ENCODE measurements around the gene RYR2.

The RYR2 gene

DNA sequence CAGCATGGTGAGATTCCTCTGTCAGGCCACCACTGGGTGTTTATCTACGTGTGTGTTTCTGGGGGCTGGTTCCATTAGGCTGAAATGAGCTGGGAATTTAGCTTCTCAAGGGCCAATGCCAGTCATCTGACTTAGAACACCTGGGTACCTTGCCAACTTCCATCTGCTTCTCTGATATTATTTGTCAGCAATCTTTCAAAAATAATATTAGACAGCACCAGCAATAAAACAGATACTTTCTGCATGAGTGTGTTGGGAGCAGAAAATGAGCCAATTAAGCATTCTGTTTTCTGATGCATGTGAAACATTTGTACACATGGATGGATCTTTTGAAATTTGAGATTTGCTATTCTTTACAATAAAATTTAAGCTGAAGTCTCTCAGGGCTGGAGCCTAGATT is 124.1 kb downstream of the RYR2 start:
- POLR2A ChIA-PET, result no interaction called here
- CTCF ChIA-PET, result interaction anchor here (0.7 to 1.3 kb wide), 3 partner anchors 12 to 448 kb away, joined by 3 to 6 read pairs (median 5); no protein-coding TSS in a partner anchor
- DNase-seq (ENCODE audit: extremely low spot score), result no peak
- no peak for TF ChIP-seq ZNF384 (IDR thresholded peaks at IDR 0.05)
- TF ChIP-seq TARDBP (IDR thresholded peaks at IDR 0.05), result no peak
- TF ChIP-seq ARNT (IDR thresholded peaks at IDR 0.05), result no peak
- no peak for TF ChIP-seq FOXM1 (IDR thresholded peaks at IDR 0.05; ENCODE audit: borderline replicate concordance)
- TF ChIP-seq SUZ12 (IDR thresholded peaks at IDR 0.05), result no peak
- no peak for TF ChIP-seq ELF4 (IDR thresholded peaks at IDR 0.05)
- TF ChIP-seq, protein P1, sequence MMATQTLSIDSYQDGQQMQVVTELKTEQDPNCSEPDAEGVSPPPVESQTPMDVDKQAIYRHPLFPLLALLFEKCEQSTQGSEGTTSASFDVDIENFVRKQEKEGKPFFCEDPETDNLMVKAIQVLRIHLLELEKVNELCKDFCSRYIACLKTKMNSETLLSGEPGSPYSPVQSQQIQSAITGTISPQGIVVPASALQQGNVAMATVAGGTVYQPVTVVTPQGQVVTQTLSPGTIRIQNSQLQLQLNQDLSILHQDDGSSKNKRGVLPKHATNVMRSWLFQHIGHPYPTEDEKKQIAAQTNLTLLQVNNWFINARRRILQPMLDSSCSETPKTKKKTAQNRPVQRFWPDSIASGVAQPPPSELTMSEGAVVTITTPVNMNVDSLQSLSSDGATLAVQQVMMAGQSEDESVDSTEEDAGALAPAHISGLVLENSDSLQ (IDR thresholded peaks at IDR 0.05), result no peak
- TF ChIP-seq LEF1 (IDR thresholded peaks at IDR 0.05; ENCODE audit: borderline replicate concordance), result no peak
- TF ChIP-seq L3MBTL2 (conservative IDR thresholded peaks at IDR 0.05), result no peak
- TF ChIP-seq BHLHE40 (IDR thresholded peaks at IDR 0.05; ENCODE audit: borderline replicate concordance), result no peak
- TF ChIP-seq FOXA1 (IDR thresholded peaks at IDR 0.05), result no peak
- no peak for TF ChIP-seq SP1 (IDR thresholded peaks at IDR 0.05)
- no peak for TF ChIP-seq FOXK2 (IDR thresholded peaks at IDR 0.05)
- TF ChIP-seq CTBP1 (IDR thresholded peaks at IDR 0.05; ENCODE audit: borderline replicate concordance), result no peak
- TF ChIP-seq HDGF (IDR thresholded peaks at IDR 0.05; ENCODE audit: borderline replicate concordance), result no peak
- no peak for TF ChIP-seq NFRKB (IDR thresholded peaks at IDR 0.05)

GRCh38 chr1:237166593-237167101 is 124.7 kb downstream of the RYR2 start:
- no peak for TF ChIP-seq SP1 (IDR thresholded peaks at IDR 0.05)
- TF ChIP-seq CTBP1 (IDR thresholded peaks at IDR 0.05; ENCODE audit: borderline replicate concordance), result 0 out of 2 replicates have a peak, but pooled peaks have one; percentile 28
- no peak for DNase-seq (ENCODE audit: extremely low spot score)
- POLR2A ChIA-PET, result no interaction called here
- CTCF ChIA-PET, result interaction anchor here (0.6 to 1.3 kb wide), 3 partner anchors 12 to 359 kb away, joined by 3 to 5 read pairs (median 3); no protein-coding TSS in a partner anchor

GRCh38 chr1:237170149-237170548 is 128.2 kb downstream of the RYR2 start:
- no peak for DNase-seq (ENCODE audit: extremely low spot score)
- POLR2A ChIA-PET, result no interaction called here
- CTCF ChIA-PET, result no interaction called here
- TF ChIP-seq ZNF384 (IDR thresholded peaks at IDR 0.05) (no peak), ARNT (IDR thresholded peaks at IDR 0.05) (no peak), ELF4 (IDR thresholded peaks at IDR 0.05) (no peak), CTBP1 (IDR thresholded peaks at IDR 0.05; ENCODE audit: borderline replicate concordance) (no peak), SUZ12 (IDR thresholded peaks at IDR 0.05) (no peak), TARDBP (IDR thresholded peaks at IDR 0.05) (no peak), NFRKB (IDR thresholded peaks at IDR 0.05) (no peak), FOXM1 (IDR thresholded peaks at IDR 0.05; ENCODE audit: borderline replicate concordance) (no peak), LEF1 (IDR thresholded peaks at IDR 0.05; ENCODE audit: borderline replicate concordance) (no peak), L3MBTL2 (conservative IDR thresholded peaks at IDR 0.05) (no peak), BHLHE40 (IDR thresholded peaks at IDR 0.05; ENCODE audit: borderline replicate concordance) (no peak), FOXK2 (IDR thresholded peaks at IDR 0.05) (no peak), FOXA1 (IDR thresholded peaks at IDR 0.05) (no peak)
- TF ChIP-seq, protein P1 (IDR thresholded peaks at IDR 0.05), result no peak

- TF ChIP-seq HDGF (IDR thresholded peaks at IDR 0.05; ENCODE audit: borderline replicate concordance) (no peak), NFRKB (IDR thresholded peaks at IDR 0.05) (no peak), ARNT (IDR thresholded peaks at IDR 0.05) (no peak), L3MBTL2 (conservative IDR thresholded peaks at IDR 0.05) (no peak), FOXM1 (IDR thresholded peaks at IDR 0.05; ENCODE audit: borderline replicate concordance) (no peak), BHLHE40 (IDR thresholded peaks at IDR 0.05; ENCODE audit: borderline replicate concordance) (no peak)
- ChIA-PET CTCF (interaction anchor here (1.2 kb wide), 1 partner anchor 9 kb away, joined by 3 read pairs; no protein-coding TSS in a partner anchor), POLR2A (no interaction called here)
- DNase-seq (ENCODE audit: extremely low spot score), result no peak
Measured at GRCh38 chr1:237171454-237172117, 129.6 kb downstream of the RYR2 start.

GRCh38 chr1:237172118-237172485 is 130.1 kb downstream of the RYR2 start:
- POLR2A ChIA-PET, result no interaction called here
- CTCF ChIA-PET, result no interaction called here
- DNase-seq (ENCODE audit: extremely low spot score), result no peak
- TF ChIP-seq FOXA1 (IDR thresholded peaks at IDR 0.05) (no peak), ARNT (IDR thresholded peaks at IDR 0.05) (no peak), TARDBP (IDR thresholded peaks at IDR 0.05) (no peak)

GRCh38 chr1:237179503-237179902 is 137.5 kb downstream of the RYR2 start:
- TF ChIP-seq, protein P1 (IDR thresholded peaks at IDR 0.05), result no peak
- TF ChIP-seq TARDBP (IDR thresholded peaks at IDR 0.05) (no peak), SUZ12 (IDR thresholded peaks at IDR 0.05) (no peak)
- no peak for DNase-seq (ENCODE audit: extremely low spot score)
- ChIA-PET CTCF (no interaction called here), POLR2A (interaction anchor here (0.8 kb wide), 1 partner anchor 23 kb away, joined by 3 read pairs; no protein-coding TSS in a partner anchor)

- TF ChIP-seq NFRKB (IDR thresholded peaks at IDR 0.05), result no peak
- no peak for DNase-seq (ENCODE audit: extremely low spot score)
- POLR2A ChIA-PET, result no interaction called here
- CTCF ChIA-PET, result no interaction called here
Measured at GRCh38 chr1:237180256-237180655, 138.3 kb downstream of the RYR2 start.

Measured in HEK293T (cell line).